Natural killer cell treated with Interleukin-12 subunit alpha and Interleukin-12 subunit beta and Interleukin-15 and Interleukin-18, amount 100 ng/mL, for 72 hours (primary cell): ENCODE measurements around the gene RPL36AL. TPM values are rescaled to one million over a fixed set of nuclear protein-coding genes. Genes with fewer than 3 reads are reported as not detected.
"Not testable (repeated sequence)": the region's sequence is repeated elsewhere in the genome, so short reads cannot be mapped to it uniquely, and the experiment has no call there.

Source experiments
- ATAC-seq, 2 donors: fragments of 150-1000 bp; cut with Tn5 transposase in 1 of 2; sonication (Bioruptor Pico), chemical (Tn5 transposase) in 1 of 2; 2 replicates each; pipeline ENCODE4 v1.10.0; 2021
- DNase-seq: peaks from one replicate; pipeline ENCODE4 v3.0.0; 2022; ENCODE audit warnings: low spot score
- H3K27ac Mint-ChIP-seq, 2 donors: 1 replicate in 1 of 2; 2 replicates in 1 of 2; pipeline ENCODE4 v1.8.0; 2022; ENCODE audit warnings: mixed read lengths in 2 of 2, mild to moderate bottlenecking in 1 of 2, moderate library complexity in 1 of 2
- H3K27me3 Mint-ChIP-seq, 2 donors: 1 replicate in 1 of 2; 2 replicates in 1 of 2; pipeline ENCODE4 v1.8.0; 2022; ENCODE audit warnings: mixed read lengths in 2 of 2
- H3K36me3 Mint-ChIP-seq: one replicate; pipeline ENCODE4 v1.8.0; 2022; ENCODE audit warnings: mixed read lengths
- H3K4me1 Mint-ChIP-seq, 2 donors: 1 replicate in 1 of 2; 2 replicates in 1 of 2; pipeline ENCODE4 v1.8.0; 2022; ENCODE audit warnings: low read depth in 2 of 2, mixed read lengths in 2 of 2, mild to moderate bottlenecking in 1 of 2
- H3K4me3 Mint-ChIP-seq: one replicate; pipeline ENCODE4 v1.8.0; 2022; ENCODE audit warnings: mixed read lengths
- H3K9me3 Mint-ChIP-seq: 2 replicates; pipeline ENCODE4 v1.8.0; 2022; ENCODE audit warnings: mixed read lengths
- total RNA-seq, 2 donors: library from RNA; stranded (reverse); gene quantifications; one replicate each; pipeline ENCODE4 v1.2.3, GENCODE V29; 2022

The RPL36AL gene
- 100 to 1,000 TPM; 186 to 188 TPM for total RNA-seq

- H3K4me1 Mint-ChIP-seq = peaks cover 29 to 45% of the 10 kb centered on the region in 2 donors
- peak within 1 kb of the TSS; percentile 95 to 100 for H3K27ac Mint-ChIP-seq
- peak within 1 kb of the TSS; percentile 91 for H3K4me3 Mint-ChIP-seq
- H3K27me3 Mint-ChIP-seq = no peaks in the 10 kb centered on the region
- H3K9me3 Mint-ChIP-seq = no peaks in the 10 kb centered on the region
- DNase-seq = peak; percentile 99
- peak; percentile 97 to 98 for ATAC-seq
- peaks cover 23% of the 10 kb centered on the region for H3K36me3 Mint-ChIP-seq
Observed at GRCh38 chr14:49620182-49621113, at the start of gene RPL36AL, which contains the start of gene MGAT2. RPL36AL (minus strand) TSS chr14:49620626; CDS start chr14:49619104, 1,522 bp downstream. MGAT2 (plus strand) TSS chr14:49620799; CDS start chr14:49621269, 470 bp downstream.

GRCh38 chr14:49659526-49660455 lies 39.4 kb upstream of the RPL36AL start:
- H3K4me3 Mint-ChIP-seq = no peak overlapping the region
- H3K27me3 Mint-ChIP-seq = no peaks in the 10 kb centered on the region
- H3K4me1 Mint-ChIP-seq = no peaks in the 10 kb centered on the region
- ATAC-seq (no peak), DNase-seq (no peak)
- no peaks in the 10 kb centered on the region for H3K9me3 Mint-ChIP-seq
- H3K36me3 Mint-ChIP-seq = no peaks in the 10 kb centered on the region
- H3K27ac Mint-ChIP-seq = no peak overlapping the region

GRCh38 chr14:49657500-49657899 lies 37.1 kb upstream of the RPL36AL start:
- H3K27ac Mint-ChIP-seq = peak overlapping the region in 1 of 2 donors; percentile 17
- ATAC-seq, H3K4me3 Mint-ChIP-seq, H3K27me3 Mint-ChIP-seq, H3K4me1 Mint-ChIP-seq, H3K36me3 Mint-ChIP-seq, DNase-seq, H3K9me3 Mint-ChIP-seq: not testable (repeated sequence)

GRCh38 chr14:49654511-49654910 lies 34.1 kb upstream of the RPL36AL start:
- no peak for ATAC-seq
- peaks cover 0 to 5% of the 10 kb centered on the region in 2 donors for H3K4me1 Mint-ChIP-seq

GRCh38 chr14:49653508-49653907 lies 33.1 kb upstream of the RPL36AL start:
- DNase-seq (no peak), ATAC-seq (no peak)
- peaks cover 7% of the 10 kb centered on the region for H3K36me3 Mint-ChIP-seq
- H3K4me1 Mint-ChIP-seq = peaks cover 0 to 5% of the 10 kb centered on the region in 2 donors
- no peak overlapping the region for H3K27ac Mint-ChIP-seq
- H3K9me3 Mint-ChIP-seq = no peaks in the 10 kb centered on the region
- no peaks in the 10 kb centered on the region for H3K27me3 Mint-ChIP-seq
- no peak overlapping the region for H3K4me3 Mint-ChIP-seq

More at GRCh38 chr14:49654511-49654910, 34.1 kb upstream of the RPL36AL start:
- H3K27ac Mint-ChIP-seq = no peak overlapping the region
- DNase-seq = no peak
- no peaks in the 10 kb centered on the region for H3K9me3 Mint-ChIP-seq
- H3K4me3 Mint-ChIP-seq = no peak overlapping the region
- H3K36me3 Mint-ChIP-seq = peaks cover 7% of the 10 kb centered on the region
- H3K27me3 Mint-ChIP-seq = no peaks in the 10 kb centered on the region

GRCh38 chr14:49642163-49642562 lies 21.7 kb upstream of the RPL36AL start:
- Mint-ChIP-seq H3K4me1 (peaks cover 20 to 39% of the 10 kb centered on the region in 2 donors), H3K27me3 (no peaks in the 10 kb centered on the region), H3K9me3 (no peaks in the 10 kb centered on the region), H3K27ac (peak overlapping the region; percentile 8 to 23), H3K36me3 (peaks cover 10% of the 10 kb centered on the region), H3K4me3 (peak overlapping the region; percentile 2)
- DNase-seq (no peak), ATAC-seq (no peak)

GRCh38 chr14:49641697-49642129 lies 21.3 kb upstream of the RPL36AL start:
- Mint-ChIP-seq H3K36me3 (peaks cover 15% of the 10 kb centered on the region), H3K27me3 (no peaks in the 10 kb centered on the region), H3K4me3 (peak overlapping the region; percentile 2), H3K27ac (peak overlapping the region; percentile 8 to 23), H3K4me1 (peaks cover 23 to 39% of the 10 kb centered on the region in 2 donors), H3K9me3 (no peaks in the 10 kb centered on the region)
- DNase-seq = no peak
- ATAC-seq = no peak

- DNase-seq (no peak), ATAC-seq (no peak)
- Mint-ChIP-seq H3K36me3 (peaks cover 18% of the 10 kb centered on the region), H3K27ac (peak overlapping the region in 1 of 2 donors; percentile 22), H3K4me1 (peaks cover 24 to 46% of the 10 kb centered on the region in 2 donors), H3K27me3 (no peaks in the 10 kb centered on the region), H3K4me3 (no peak overlapping the region), H3K9me3 (no peaks in the 10 kb centered on the region)
Observed at GRCh38 chr14:49640540-49641417, 20.4 kb upstream of the RPL36AL start.

GRCh38 chr14:49637534-49638078 lies 17.2 kb upstream of the RPL36AL start:
- H3K27ac Mint-ChIP-seq = peak overlapping the region; percentile 90 to 96
- no peak for ATAC-seq

GRCh38 chr14:49636866-49637265 lies 16.4 kb upstream of the RPL36AL start:
- ATAC-seq (no peak), DNase-seq (no peak)
- no peaks in the 10 kb centered on the region for H3K27me3 Mint-ChIP-seq
- H3K9me3 Mint-ChIP-seq = no peaks in the 10 kb centered on the region
- peak overlapping the region; percentile 99 for H3K4me3 Mint-ChIP-seq
- H3K4me1 Mint-ChIP-seq = peaks cover 26 to 52% of the 10 kb centered on the region in 2 donors
- H3K27ac Mint-ChIP-seq = peak overlapping the region; percentile 90 to 96
- H3K36me3 Mint-ChIP-seq = peaks cover 18% of the 10 kb centered on the region

More at GRCh38 chr14:49637534-49638078, 17.2 kb upstream of the RPL36AL start:
- Mint-ChIP-seq H3K4me1 (peaks cover 33 to 59% of the 10 kb centered on the region in 2 donors), H3K4me3 (peak overlapping the region; percentile 99), H3K36me3 (peaks cover 18% of the 10 kb centered on the region), H3K9me3 (no peaks in the 10 kb centered on the region), H3K27me3 (no peaks in the 10 kb centered on the region)
- no peak for DNase-seq

GRCh38 chr14:49634547-49635334 lies 14.3 kb upstream of the RPL36AL start, which contains the start of gene DNAAF2:
DNAAF2 (minus strand) TSS chr14:49635244; CDS start chr14:49635149, 95 bp downstream.
- peaks cover 26 to 50% of the 10 kb centered on the region in 2 donors for H3K4me1 Mint-ChIP-seq
- H3K36me3 Mint-ChIP-seq = peaks cover 24% of the 10 kb centered on the region
- DNase-seq (peak; percentile 68), ATAC-seq (peak; percentile 62)
- H3K27ac Mint-ChIP-seq = peak within 1 kb of the TSS; percentile 90 to 96
- H3K27me3 Mint-ChIP-seq = no peaks in the 10 kb centered on the region
- peak within 1 kb of the TSS; percentile 99 for H3K4me3 Mint-ChIP-seq
- no peaks in the 10 kb centered on the region for H3K9me3 Mint-ChIP-seq
